Stimulated activated CD4-positive, alpha-beta T cell treated with anti-CD3 and anti-CD28 coated beads, Interleukin-1b, Interleukin-23, amount 100 ng/mL, for 24 hours (primary cell): ENCODE measurements around the gene ANKRD7.
A peak's percentile ranks its signal among the peaks of the same experiment; 100 is the strongest.

Source experiments
- DNase-seq, 4 experiments: peaks; one replicate each; pipeline ENCODE4 v3.0.0-alpha.2; 2020; ENCODE audit warnings: low read depth in 4 of 4, low spot score in 1 of 4

The ANKRD7 gene

GRCh38 chr7:118224521-118224920 is at the start of gene ANKRD7:
Gene ANKRD7 (plus strand): TSS chr7:118224704. CDS start chr7:118224831, 127 bp downstream.
- no peak for DNase-seq

GRCh38 chr7:118175740-118176139 is 48.8 kb upstream of the ANKRD7 start:
- DNase-seq = no peak

- DNase-seq = no peak
Observed at GRCh38 chr7:118179191-118179590, 45.3 kb upstream of the ANKRD7 start.

GRCh38 chr7:118182593-118183427 is 41.7 kb upstream of the ANKRD7 start:
- no peak for DNase-seq

GRCh38 chr7:118183428-118183785 is 41.1 kb upstream of the ANKRD7 start:
- no peak for DNase-seq

GRCh38 chr7:118183786-118184564 is 40.5 kb upstream of the ANKRD7 start, which contains the start of gene LSM8:
Gene LSM8 (plus strand): TSS chr7:118184164. CDS start chr7:118184224, 60 bp downstream.
- peak; percentile 91 to 93 (median 92) for DNase-seq

GRCh38 chr7:118184565-118184940 is 40.0 kb upstream of the ANKRD7 start:
- no peak for DNase-seq

GRCh38 chr7:118185163-118185860 is 39.2 kb upstream of the ANKRD7 start:
- DNase-seq = no peak

GRCh38 chr7:118186501-118186900 is 38.0 kb upstream of the ANKRD7 start:
- no peak for DNase-seq

- DNase-seq = no peak
Observed at GRCh38 chr7:118194571-118194970, 29.9 kb upstream of the ANKRD7 start.

GRCh38 chr7:118195837-118196474 is 28.5 kb upstream of the ANKRD7 start:
- peak in 3 of 4 experiments; percentile 7 to 44 (median 13) for DNase-seq

- DNase-seq = no peak
Observed at GRCh38 chr7:118202061-118202460, 22.4 kb upstream of the ANKRD7 start.

GRCh38 chr7:118214051-118214832 is 10.3 kb upstream of the ANKRD7 start:
- DNase-seq = peak; percentile 25 to 61 (median 46)

- no peak for DNase-seq
Observed at GRCh38 chr7:118214833-118215182, 9.7 kb upstream of the ANKRD7 start.

GRCh38 chr7:118217210-118217619 is 7.3 kb upstream of the ANKRD7 start:
- no peak for DNase-seq

- DNase-seq = no peak
Observed at GRCh38 chr7:118218413-118219156, 5.9 kb upstream of the ANKRD7 start.

GRCh38 chr7:118219157-118219512 is 5.4 kb upstream of the ANKRD7 start:
- no peak for DNase-seq

- DNase-seq = no peak
Observed at GRCh38 chr7:118220583-118220982, 3.9 kb upstream of the ANKRD7 start.

- no peak for DNase-seq
Observed at GRCh38 chr7:118222591-118222990, 1.9 kb upstream of the ANKRD7 start.

- DNase-seq = no peak
Observed at GRCh38 chr7:118232837-118233236, 8.3 kb downstream of the ANKRD7 start.
